HEK293 (cell line): Measurements from ENCODE around the gene CTBP2.

Experiments used
- KLF8 ChIP-seq: fragments of 450-650 bp; formaldehyde crosslinking; IDR thresholded peaks from 2 replicates; pipeline ENCODE4 v1.5.1; 2016; ENCODE audit warnings: missing biosample characterization, missing genetic modification characterization
- MEIS1 ChIP-seq: sonication (generic); formaldehyde crosslinking; IDR thresholded peaks from 2 replicates; pipeline ENCODE4 v1.8.1; 2022; ENCODE audit warnings: missing genetic modification reagents, mild to moderate bottlenecking, borderline replicate concordance
- ZFHX2 ChIP-seq: fragments of 450-650 bp; formaldehyde crosslinking; conservative IDR thresholded peaks from 2 replicates; pipeline ENCODE4 v1.5.1; 2016; ENCODE audit warnings: missing biosample characterization, missing genetic modification characterization
- ZNF16 ChIP-seq: fragments of 450-650 bp; formaldehyde crosslinking; IDR thresholded peaks from 2 replicates; pipeline ENCODE4 v1.5.1; 2016; ENCODE audit warnings: low read depth, missing biosample characterization, missing genetic modification characterization
- ZNF292 ChIP-seq: fragments of 450-650 bp; formaldehyde crosslinking; IDR thresholded peaks from 2 replicates; pipeline ENCODE4 v1.5.1; 2016; ENCODE audit warnings: low read depth, missing biosample characterization, missing genetic modification characterization, borderline replicate concordance
- ZNF37A ChIP-seq: fragments of 450-650 bp; IDR thresholded peaks from 2 replicates; pipeline ENCODE4 v1.5.1; 2018; ENCODE audit warnings: missing biosample characterization, missing genetic modification characterization
- ZNF391 ChIP-seq: fragments of 450-650 bp; formaldehyde crosslinking; IDR thresholded peaks from 2 replicates; pipeline ENCODE4 v1.5.1; 2016; ENCODE audit warnings: low read depth, missing biosample characterization, missing genetic modification characterization, borderline replicate concordance
- ZNF530 ChIP-seq: fragments of 450-650 bp; formaldehyde crosslinking; IDR thresholded peaks from 2 replicates; pipeline ENCODE4 v1.5.1; 2016; ENCODE audit warnings: low read depth, missing biosample characterization, missing genetic modification characterization
- ZNF558 ChIP-seq: fragments of 450-650 bp; formaldehyde crosslinking; IDR thresholded peaks from 2 replicates; pipeline ENCODE4 v1.5.1; 2016; ENCODE audit warnings: missing biosample characterization, missing genetic modification characterization
- ZNF596 ChIP-seq: fragments of 450-650 bp; IDR thresholded peaks from 2 replicates; pipeline ENCODE4 v1.5.0; 2018; ENCODE audit warnings: missing biosample characterization, mild to moderate bottlenecking, missing genetic modification characterization, moderate library complexity
- ZNF600 ChIP-seq: fragments of 450-650 bp; formaldehyde crosslinking; IDR thresholded peaks from 2 replicates; pipeline ENCODE4 v1.5.1; 2016; ENCODE audit warnings: missing biosample characterization, missing genetic modification characterization
- ZNF610 ChIP-seq: fragments of 450-650 bp; formaldehyde crosslinking; IDR thresholded peaks from 2 replicates; pipeline ENCODE4 v1.5.1; 2016; ENCODE audit warnings: missing biosample characterization, missing genetic modification characterization, borderline replicate concordance
- ZNF707 ChIP-seq: fragments of 450-650 bp; formaldehyde crosslinking; IDR thresholded peaks from 2 replicates; pipeline ENCODE4 v1.5.1; 2016; ENCODE audit warnings: missing biosample characterization, missing genetic modification characterization
- ZNF747 ChIP-seq: fragments of 450-650 bp; formaldehyde crosslinking; IDR thresholded peaks from 2 replicates; pipeline ENCODE4 v1.5.1; 2016; ENCODE audit warnings: missing biosample characterization, missing genetic modification characterization
- ZNF776 ChIP-seq: fragments of 450-650 bp; formaldehyde crosslinking; IDR thresholded peaks from 2 replicates; pipeline ENCODE4 v1.5.0; 2017; ENCODE audit warnings: missing biosample characterization, missing genetic modification characterization, borderline replicate concordance
- ZNF791 ChIP-seq: fragments of 450-650 bp; formaldehyde crosslinking; IDR thresholded peaks from 2 replicates; pipeline ENCODE4 v1.5.1; 2016; ENCODE audit warnings: missing biosample characterization, missing genetic modification characterization
- TF ChIP-seq, protein P1 (sequence below): fragments of 450-650 bp; formaldehyde crosslinking; IDR thresholded peaks from 2 replicates; pipeline ENCODE4 v1.5.1; 2017; ENCODE audit warnings: missing biosample characterization, mild to moderate bottlenecking, missing genetic modification characterization, moderate library complexity
- TF ChIP-seq, protein P2 (sequence below): sonication (generic); formaldehyde crosslinking; IDR thresholded peaks from 2 replicates; pipeline ENCODE4 v1.8.1; 2022; ENCODE audit warnings: mild to moderate bottlenecking, moderate library complexity, missing genetic modification reagents
- TF ChIP-seq, protein P3 (sequence below): fragments of 450-650 bp; formaldehyde crosslinking; IDR thresholded peaks from 2 replicates; pipeline ENCODE4 v1.5.1; 2016; ENCODE audit warnings: missing biosample characterization, missing genetic modification characterization
- TF ChIP-seq, protein P4 (sequence below): fragments of 450-650 bp; formaldehyde crosslinking; conservative IDR thresholded peaks from 2 replicates; pipeline ENCODE4 v1.5.1; 2016; ENCODE audit warnings: low read depth, missing biosample characterization, missing genetic modification characterization
- TF ChIP-seq, protein P5 (sequence below): fragments of 450-650 bp; formaldehyde crosslinking; conservative IDR thresholded peaks from 2 replicates; pipeline ENCODE4 v1.5.1; 2016; ENCODE audit warnings: low read depth, missing biosample characterization, missing genetic modification characterization
- TF ChIP-seq, protein P6 (sequence below): fragments of 450-650 bp; formaldehyde crosslinking; optimal IDR thresholded peaks from 2 replicates; pipeline ENCODE3; 2016; ENCODE audit warnings: missing biosample characterization, mild to moderate bottlenecking, missing genetic modification characterization
- TF ChIP-seq, protein P7 (sequence below): fragments of 450-650 bp; formaldehyde crosslinking; IDR thresholded peaks from 2 replicates; pipeline ENCODE4 v1.5.1; 2016; ENCODE audit warnings: missing biosample characterization, missing genetic modification characterization

The CTBP2 gene

DNA sequence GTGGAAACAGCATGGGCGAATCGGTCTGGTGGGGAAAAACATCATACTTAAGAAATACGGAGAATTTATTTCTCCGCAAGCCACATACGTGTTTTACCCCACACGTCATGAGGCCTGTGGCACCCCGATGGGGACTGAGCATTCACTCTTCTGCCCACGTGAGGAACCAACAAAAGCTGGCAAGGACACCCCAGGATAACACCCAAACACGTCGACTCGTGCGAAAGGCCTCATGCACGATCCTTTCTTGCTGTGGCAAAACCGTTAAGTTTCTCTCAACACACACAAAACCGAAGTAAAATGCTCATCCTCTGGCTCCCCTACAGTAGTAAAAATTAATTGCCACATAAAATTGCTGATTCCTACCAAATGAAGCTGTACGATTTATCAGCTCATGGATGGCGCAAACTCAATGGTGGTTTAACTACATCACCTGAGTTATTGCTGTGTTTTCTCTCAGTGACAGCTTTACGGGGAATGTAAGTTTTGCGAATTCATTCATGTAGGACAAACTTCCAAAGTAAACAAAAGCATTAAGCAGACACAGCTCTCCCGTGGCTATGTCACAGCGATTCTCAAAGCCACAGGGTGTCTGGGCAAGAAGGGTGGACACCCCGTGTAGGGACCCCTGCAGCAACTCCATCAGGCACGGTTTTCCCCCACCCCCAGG lies 97.0 kb downstream of the CTBP2 start (continued):
- TF ChIP-seq ZNF391 (tag by site-specific recombination) (no peak), ZNF292 (tag by site-specific recombination) (no peak), ZNF558 (tag by site-specific recombination) (no peak), ZNF16 (tag by site-specific recombination) (no peak), ZNF37A (tag by site-specific recombination) (no peak), ZNF791 (tag by site-specific recombination) (no peak), ZNF776 (tag by site-specific recombination) (no peak), ZNF600 (tag by site-specific recombination) (no peak), ZFHX2 (tag by site-specific recombination) (no peak), ZNF530 (tag by site-specific recombination) (no peak), ZNF747 (tag by site-specific recombination) (no peak), ZNF610 (tag by site-specific recombination) (no peak; the same call in 1 of the 2 replicates), ZNF596 (no peak), ZNF707 (tag by site-specific recombination) (no peak), MEIS1 (CRISPR knock-in tag) (no peak), KLF8 (tag by site-specific recombination) (no peak)
- TF ChIP-seq, protein P1, sequence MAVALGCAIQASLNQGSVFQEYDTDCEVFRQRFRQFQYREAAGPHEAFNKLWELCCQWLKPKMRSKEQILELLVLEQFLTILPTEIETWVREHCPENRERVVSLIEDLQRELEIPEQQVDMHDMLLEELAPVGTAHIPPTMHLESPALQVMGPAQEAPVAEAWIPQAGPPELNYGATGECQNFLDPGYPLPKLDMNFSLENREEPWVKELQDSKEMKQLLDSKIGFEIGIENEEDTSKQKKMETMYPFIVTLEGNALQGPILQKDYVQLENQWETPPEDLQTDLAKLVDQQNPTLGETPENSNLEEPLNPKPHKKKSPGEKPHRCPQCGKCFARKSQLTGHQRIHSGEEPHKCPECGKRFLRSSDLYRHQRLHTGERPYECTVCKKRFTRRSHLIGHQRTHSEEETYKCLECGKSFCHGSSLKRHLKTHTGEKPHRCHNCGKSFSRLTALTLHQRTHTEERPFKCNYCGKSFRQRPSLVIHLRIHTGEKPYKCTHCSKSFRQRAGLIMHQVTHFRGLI (tag by site-specific recombination), result no peak
- TF ChIP-seq, protein P2, sequence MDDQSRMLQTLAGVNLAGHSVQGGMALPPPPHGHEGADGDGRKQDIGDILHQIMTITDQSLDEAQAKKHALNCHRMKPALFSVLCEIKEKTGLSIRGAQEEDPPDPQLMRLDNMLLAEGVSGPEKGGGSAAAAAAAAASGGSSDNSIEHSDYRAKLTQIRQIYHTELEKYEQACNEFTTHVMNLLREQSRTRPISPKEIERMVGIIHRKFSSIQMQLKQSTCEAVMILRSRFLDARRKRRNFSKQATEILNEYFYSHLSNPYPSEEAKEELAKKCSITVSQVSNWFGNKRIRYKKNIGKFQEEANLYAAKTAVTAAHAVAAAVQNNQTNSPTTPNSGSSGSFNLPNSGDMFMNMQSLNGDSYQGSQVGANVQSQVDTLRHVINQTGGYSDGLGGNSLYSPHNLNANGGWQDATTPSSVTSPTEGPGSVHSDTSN (CRISPR knock-in tag), result no peak
- TF ChIP-seq, protein P3, sequence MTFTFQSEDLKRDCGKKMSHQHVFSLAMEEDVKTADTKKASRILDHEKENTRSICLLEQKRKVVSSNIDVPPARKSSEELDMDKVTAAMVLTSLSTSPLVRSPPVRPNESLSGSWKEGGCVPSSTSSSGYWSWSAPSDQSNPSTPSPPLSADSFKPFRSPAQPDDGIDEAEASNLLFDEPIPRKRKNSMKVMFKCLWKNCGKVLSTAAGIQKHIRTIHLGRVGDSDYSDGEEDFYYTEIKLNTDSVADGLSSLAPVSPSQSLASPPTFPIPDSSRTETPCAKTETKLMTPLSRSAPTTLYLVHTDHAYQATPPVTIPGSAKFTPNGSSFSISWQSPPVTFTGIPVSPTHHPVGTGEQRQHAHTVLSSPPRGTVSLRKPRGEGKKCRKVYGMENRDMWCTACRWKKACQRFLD (tag by site-specific recombination), result no peak
- TF ChIP-seq, protein P4, sequence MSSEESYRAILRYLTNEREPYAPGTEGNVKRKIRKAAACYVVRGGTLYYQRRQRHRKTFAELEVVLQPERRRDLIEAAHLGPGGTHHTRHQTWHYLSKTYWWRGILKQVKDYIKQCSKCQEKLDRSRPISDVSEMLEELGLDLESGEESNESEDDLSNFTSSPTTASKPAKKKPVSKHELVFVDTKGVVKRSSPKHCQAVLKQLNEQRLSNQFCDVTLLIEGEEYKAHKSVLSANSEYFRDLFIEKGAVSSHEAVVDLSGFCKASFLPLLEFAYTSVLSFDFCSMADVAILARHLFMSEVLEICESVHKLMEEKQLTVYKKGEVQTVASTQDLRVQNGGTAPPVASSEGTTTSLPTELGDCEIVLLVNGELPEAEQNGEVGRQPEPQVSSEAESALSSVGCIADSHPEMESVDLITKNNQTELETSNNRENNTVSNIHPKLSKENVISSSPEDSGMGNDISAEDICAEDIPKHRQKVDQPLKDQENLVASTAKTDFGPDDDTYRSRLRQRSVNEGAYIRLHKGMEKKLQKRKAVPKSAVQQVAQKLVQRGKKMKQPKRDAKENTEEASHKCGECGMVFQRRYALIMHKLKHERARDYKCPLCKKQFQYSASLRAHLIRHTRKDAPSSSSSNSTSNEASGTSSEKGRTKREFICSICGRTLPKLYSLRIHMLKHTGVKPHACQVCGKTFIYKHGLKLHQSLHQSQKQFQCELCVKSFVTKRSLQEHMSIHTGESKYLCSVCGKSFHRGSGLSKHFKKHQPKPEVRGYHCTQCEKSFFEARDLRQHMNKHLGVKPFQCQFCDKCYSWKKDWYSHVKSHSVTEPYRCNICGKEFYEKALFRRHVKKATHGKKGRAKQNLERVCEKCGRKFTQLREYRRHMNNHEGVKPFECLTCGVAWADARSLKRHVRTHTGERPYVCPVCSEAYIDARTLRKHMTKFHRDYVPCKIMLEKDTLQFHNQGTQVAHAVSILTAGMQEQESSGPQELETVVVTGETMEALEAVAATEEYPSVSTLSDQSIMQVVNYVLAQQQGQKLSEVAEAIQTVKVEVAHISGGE, result no peak
- TF ChIP-seq, protein P5, sequence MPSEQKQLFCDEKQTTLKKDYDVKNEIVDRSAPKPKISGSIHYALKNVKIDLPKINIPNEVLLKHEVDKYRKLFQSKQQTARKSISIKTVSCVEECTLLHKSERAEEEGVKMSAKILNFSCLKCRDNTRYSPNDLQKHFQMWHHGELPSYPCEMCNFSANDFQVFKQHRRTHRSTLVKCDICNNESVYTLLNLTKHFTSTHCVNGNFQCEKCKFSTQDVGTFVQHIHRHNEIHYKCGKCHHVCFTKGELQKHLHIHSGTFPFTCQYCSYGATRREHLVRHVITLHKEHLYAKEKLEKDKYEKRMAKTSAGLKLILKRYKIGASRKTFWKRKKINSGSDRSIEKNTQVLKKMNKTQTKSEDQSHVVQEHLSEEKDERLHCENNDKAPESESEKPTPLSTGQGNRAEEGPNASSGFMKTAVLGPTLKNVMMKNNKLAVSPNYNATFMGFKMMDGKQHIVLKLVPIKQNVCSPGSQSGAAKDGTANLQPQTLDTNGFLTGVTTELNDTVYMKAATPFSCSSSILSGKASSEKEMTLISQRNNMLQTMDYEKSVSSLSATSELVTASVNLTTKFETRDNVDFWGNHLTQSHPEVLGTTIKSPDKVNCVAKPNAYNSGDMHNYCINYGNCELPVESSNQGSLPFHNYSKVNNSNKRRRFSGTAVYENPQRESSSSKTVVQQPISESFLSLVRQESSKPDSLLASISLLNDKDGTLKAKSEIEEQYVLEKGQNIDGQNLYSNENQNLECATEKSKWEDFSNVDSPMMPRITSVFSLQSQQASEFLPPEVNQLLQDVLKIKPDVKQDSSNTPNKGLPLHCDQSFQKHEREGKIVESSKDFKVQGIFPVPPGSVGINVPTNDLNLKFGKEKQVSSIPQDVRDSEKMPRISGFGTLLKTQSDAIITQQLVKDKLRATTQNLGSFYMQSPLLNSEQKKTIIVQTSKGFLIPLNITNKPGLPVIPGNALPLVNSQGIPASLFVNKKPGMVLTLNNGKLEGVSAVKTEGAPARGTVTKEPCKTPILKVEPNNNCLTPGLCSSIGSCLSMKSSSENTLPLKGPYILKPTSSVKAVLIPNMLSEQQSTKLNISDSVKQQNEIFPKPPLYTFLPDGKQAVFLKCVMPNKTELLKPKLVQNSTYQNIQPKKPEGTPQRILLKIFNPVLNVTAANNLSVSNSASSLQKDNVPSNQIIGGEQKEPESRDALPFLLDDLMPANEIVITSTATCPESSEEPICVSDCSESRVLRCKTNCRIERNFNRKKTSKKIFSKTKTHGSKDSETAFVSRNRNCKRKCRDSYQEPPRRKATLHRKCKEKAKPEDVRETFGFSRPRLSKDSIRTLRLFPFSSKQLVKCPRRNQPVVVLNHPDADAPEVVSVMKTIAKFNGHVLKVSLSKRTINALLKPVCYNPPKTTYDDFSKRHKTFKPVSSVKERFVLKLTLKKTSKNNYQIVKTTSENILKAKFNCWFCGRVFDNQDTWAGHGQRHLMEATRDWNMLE (tag by site-specific recombination), result no peak
- TF ChIP-seq, protein P6, sequence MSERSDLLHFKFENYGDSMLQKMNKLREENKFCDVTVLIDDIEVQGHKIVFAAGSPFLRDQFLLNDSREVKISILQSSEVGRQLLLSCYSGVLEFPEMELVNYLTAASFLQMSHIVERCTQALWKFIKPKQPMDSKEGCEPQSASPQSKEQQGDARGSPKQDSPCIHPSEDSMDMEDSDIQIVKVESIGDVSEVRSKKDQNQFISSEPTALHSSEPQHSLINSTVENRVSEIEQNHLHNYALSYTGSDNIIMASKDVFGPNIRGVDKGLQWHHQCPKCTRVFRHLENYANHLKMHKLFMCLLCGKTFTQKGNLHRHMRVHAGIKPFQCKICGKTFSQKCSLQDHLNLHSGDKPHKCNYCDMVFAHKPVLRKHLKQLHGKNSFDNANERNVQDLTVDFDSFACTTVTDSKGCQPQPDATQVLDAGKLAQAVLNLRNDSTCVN (tag by site-specific recombination), result no peak
- TF ChIP-seq, protein P7, sequence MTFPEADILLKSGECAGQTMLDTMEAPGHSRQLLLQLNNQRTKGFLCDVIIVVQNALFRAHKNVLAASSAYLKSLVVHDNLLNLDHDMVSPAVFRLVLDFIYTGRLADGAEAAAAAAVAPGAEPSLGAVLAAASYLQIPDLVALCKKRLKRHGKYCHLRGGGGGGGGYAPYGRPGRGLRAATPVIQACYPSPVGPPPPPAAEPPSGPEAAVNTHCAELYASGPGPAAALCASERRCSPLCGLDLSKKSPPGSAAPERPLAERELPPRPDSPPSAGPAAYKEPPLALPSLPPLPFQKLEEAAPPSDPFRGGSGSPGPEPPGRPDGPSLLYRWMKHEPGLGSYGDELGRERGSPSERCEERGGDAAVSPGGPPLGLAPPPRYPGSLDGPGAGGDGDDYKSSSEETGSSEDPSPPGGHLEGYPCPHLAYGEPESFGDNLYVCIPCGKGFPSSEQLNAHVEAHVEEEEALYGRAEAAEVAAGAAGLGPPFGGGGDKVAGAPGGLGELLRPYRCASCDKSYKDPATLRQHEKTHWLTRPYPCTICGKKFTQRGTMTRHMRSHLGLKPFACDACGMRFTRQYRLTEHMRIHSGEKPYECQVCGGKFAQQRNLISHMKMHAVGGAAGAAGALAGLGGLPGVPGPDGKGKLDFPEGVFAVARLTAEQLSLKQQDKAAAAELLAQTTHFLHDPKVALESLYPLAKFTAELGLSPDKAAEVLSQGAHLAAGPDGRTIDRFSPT, result peak; percentile 90
